ENCODE results near the gene AGBL4.

The AGBL4 gene

DNA sequence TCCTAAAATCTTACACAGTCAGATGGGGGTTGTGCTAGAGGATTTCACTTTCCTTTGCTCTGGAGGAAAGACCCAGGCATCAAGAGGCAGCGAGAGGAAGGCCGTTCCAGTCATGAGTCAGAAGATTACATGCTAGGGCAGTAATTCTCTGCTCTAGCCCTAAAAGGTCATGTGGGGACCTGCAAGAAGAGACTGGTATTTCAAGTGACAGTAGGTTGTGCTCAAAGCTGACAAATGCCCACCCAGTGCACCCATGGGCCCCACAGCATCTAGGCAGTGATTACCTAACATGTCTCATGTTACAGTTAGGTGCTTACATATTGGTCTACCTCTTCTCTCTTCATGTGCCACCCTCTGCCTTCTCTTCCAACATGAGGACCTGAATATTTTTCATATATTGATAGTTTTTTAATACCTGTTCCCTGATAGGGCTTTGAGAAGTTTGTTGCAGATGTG is 1147.4 kb downstream of the AGBL4 start:
- DNase-seq = no peak

DNA sequence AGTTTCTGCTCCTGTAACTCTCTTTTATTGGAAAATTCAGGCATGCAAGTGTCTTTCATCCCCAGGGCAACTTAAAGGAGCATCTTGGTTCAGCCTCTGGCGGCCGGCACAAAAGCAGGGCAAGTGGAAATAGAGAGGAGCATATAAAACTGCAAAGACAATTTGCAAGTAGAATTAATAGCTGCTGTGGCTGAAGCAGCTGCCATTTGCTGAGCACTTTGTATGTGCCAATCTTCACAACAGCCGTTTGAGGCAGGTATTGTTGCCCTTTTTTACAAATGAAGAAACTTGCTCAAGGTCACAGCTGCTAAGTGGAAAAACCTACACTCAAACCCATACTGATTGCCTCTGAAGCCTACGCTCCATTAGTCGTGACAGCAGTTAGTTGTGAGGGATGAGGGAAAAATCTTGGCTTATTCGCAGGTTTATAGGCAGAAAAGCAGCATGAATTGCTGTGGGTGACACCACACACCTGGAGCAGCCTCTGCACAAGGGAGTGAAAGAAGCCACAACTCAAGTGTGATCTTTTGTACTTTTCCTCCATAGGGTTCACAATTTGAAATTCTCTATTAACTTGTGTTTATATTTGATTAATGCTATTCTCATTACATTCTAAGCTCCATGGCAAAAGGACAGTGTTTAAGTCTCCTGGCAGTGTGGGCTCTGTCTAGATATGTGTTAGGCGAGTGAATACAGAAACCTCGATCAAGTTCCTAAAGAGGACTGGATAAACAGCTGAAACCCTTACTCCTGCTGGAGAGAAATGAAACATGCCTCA is 1148.0 kb downstream of the AGBL4 start:
- DNase-seq = no peak

DNA sequence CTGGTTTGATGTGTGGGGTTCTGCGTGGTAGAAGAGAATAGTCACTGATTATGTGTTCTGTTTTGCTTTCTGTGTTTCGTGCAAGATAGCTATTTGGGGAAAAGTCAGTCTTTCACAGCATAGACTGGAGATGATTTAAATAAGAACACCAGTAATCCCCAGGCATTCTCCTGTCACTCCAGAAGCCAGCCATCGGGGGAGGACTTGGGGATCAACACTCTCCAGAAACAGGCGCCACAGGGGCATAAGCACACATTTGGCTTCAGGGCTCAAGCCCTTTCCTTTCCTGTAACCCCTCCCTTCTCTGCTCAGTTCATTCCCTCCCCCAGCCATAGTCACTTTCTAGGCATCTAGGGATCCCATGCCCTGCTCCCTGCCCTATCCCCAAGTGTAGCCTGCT is 1149.8 kb downstream of the AGBL4 start:
- DNase-seq = no peak

DNA sequence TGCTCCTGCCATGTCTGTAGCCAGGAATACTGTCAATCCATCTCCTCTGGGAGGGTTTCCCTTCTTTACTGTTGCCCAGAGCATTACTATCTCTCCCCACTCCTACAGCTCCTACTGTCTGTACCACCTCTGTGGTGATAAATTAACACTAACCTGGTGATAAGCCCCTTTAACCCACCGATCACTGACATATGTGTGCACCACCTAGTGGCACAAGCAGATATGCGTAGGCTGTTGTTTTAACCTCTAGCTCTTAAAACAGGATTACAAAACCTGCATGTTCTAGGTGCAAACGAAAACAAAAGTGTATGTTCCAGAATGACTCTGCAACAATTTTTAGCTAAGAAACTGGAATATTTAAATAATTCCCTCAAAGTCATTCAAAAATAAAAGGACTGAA is 1153.2 kb downstream of the AGBL4 start:
- DNase-seq = no peak

DNA sequence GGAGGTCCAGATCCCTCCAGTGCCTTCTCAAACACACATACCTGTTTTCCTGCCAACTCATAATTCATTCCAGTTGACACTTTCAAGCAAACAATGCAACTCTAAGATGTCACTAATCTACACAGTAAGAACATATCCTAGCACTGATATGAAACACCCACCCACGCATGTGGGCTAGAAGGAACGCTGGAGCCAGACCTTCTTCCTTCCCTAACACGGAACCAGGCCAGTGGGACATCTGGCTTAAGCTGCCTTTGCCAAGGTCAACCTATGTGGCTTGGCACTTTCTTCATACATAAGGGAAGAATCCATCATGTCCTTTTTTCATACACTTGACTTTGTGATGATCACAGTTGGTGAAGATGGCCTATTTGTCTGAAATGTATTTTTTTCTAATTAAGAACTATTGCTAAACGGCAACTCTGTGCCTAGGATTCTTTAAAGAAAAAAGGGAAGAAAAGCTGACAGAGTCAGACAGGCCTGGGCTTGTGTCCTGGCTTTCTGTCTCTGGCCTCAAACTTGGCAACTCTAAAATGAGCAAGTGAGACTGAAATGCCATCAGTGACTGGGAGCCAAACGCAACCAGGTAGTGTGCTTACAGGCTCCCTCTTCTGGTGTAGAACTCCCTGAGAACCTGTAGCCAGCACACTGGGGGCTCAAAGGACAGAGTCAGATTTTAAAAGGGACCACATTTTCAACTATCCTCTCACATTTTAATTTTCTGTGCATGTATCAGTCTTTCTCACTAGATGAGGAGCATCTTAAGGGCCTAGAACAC is 1154.4 kb downstream of the AGBL4 start:
- DNase-seq = no peak

DNA sequence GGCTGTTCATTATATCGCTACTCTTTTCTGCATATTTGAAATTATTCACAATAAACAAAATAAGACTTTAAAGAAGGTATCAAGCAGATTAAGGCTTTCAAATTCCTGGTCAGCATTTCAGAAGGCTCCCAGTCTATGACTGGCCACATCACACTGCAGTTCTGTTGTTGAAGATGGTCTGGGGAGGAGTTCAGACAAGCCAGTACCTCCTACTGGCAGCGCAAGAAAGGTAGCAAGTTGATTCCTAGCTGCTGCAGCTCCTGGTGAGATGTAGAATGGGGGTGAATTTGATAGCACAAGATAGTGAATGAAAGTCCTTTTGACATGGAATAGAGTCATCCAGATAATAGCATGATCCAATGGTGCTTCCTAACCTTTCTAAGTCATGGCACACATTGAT is 1158.8 kb downstream of the AGBL4 start:
- DNase-seq = no peak

DNA sequence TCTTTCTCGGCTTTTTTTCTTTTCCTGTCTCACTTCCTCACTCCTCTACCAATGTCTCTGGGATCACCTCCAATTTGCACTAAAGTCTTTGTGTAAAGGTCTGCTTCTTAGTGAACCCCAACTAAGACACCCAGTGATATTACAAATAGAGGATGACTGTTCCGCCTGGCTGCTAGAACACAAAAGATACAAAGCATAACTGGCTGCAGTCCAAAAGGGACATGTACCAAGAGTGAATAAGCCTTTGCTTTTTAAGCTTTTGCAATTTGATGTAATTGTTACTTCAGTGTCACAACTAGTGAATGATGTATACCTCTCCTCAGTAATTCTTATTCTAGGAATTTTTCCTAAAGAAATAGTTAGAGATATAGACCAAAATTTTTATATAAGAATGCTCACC is 1164.3 kb downstream of the AGBL4 start:
- no peak for DNase-seq

DNA sequence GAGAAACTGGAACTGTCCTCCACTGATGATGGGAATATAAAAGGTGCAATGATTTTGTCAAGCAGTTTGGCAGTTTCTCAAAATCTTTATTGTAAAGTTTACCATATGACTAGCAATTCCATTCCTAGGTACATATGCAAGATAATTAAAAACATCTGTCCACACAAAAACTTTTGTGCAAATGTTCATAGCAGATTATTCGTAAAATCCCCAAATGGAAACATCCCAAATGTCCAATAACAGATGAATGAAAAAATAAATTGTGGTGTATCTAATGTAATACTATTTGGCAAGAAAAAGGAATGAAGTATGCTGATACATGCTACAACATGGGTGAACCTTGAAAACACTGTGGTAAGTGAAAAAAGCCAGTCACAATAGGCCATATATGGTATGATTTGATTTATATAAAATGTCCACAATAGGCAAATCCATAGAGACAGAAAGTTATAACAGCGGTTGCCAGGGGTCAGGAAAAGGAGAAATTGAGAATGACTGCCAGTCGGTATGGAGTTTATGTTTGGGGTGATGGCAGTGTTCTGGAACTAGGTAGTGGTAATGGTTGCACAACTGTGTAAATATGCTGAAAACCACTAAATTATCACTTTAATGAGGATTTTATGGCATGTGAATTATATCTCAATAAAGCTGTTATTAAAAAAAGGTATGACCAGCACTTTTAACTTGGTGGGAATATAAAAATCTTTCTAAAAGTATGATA is 1165.4 kb downstream of the AGBL4 start:
- DNase-seq = no peak

DNA sequence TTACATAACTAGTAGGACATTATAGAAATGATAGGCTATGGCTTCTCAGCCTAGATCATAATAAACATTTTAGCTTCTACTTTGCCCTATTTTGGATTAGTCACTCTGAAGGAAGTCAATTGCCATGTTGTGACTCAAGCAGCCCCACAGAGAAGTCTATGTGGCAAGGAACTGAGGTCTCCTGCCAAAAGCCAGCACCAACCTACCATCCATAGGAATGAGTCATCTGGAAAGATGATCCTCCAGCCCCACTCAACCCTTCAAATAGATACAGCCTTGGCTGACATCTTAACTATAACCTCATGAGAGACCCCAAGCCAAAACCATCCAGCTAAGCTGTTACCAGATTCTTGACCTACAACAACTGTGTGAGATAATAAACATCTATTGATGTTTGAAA is 1170.7 kb downstream of the AGBL4 start:
- DNase-seq = no peak

DNA sequence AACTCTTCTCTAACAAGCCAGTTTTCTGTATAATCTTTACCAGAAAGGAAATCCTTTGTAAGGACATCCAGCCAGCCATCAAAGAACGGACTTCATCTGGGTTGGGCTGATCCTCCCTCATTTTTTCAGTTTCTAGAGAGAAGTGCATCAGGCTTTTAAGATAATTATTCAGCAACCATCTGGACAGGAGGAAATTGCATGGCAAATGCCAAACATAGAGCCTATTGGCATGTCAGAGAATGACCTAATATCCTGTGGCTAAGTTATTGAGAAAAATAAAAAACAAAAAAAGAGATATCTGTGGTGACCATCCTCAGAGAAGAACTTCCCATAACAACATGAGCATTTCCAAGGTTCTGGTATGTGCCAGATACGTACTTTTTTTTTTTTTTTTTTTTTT is 1172.1 kb downstream of the AGBL4 start:
- DNase-seq = no peak

DNA sequence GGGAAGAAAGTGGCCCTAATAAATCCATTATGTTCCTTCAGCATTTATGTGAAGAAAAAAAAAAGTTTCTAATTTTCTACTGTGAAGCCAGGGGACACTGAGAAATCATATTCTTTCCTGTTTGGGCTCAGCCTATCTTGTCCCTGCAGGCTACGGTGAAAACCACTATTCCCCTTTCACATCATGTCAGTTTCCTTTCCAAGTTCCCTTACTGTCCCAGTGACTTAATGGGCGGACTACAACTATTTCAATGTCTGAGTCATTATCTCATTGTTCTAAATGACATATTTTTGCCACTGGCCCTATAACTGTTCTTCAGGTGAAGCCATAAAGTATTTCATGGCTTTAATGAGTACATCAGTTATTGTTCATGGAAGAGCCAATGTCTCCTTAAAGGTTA is 1175.7 kb downstream of the AGBL4 start:
- DNase-seq = no peak

DNA sequence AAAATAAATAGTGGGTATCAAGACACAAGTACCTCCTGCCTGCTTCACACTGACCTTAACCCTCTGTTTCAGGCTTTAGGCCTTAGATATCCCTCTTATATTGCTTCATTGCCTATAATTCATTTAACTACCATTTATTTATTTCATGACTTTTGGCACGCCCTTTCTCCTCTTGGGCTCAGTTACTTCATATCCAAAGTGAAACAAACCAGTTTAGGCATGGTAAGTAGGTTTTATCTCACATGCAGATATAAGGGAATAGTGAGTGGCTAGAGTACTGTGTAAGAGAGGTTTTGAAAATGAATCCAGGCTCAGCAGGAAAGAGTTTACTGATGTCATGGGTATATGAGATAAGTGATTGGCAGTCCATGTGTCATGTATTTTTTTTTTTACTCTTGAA is 1177.3 kb downstream of the AGBL4 start:
- DNase-seq = no peak

DNA sequence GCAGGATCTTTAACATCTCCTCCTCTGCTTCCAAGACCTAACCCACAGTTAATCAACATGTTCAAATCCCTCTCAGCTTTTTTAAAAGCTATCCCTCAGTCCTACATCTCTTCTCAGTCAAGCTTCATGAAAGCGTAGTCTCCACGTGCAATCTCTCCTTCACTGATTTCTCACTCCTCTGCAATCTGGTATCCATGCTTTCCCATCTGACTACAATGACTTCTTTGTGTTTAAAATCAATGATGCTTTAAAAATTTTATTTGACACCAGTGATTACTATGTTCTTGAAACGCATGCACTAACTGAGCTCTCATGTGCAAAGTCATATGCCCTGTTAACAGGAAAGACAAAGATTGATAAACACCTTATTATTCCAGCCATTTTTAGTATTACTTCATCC is 1179.6 kb downstream of the AGBL4 start:
- DNase-seq = no peak

DNA sequence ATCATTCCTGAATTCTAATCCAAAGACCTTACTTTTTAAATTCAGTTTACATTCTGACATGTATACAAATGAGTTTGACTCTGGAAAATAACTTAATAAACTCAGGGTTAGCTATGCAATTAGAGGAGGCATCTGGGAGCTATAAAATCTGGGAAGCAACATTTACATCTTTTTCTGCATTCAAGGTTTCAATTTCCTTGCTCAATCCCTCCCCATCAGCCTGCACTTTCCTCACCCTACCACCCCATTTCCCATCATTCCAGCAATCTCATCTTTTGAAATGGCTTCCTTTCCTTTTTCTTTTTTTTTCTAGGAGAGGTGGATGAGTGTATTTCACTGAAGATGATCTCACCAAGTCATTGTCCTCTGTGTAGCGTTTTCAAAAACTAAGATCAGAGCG is 1181.8 kb downstream of the AGBL4 start:
- no peak for DNase-seq

DNA sequence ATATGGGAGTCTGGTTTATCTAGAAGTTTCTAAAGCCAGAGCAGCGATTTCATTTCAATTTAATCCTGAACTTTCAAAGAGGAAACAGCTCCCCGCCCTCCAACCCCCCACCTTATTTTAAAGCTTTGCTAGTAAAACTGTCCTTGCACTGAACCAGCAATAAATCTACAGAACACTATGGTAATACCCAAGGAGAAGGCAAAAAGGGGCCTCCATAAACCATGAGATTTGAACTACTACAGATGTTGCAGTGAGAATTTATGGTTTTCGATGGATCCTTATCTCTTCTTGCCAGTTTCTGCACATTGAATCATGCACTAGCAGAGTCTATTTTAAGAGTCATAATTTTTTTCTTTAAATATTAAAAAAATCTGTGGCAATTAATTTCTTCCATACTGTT is 1182.3 kb downstream of the AGBL4 start:
- DNase-seq = no peak

DNA sequence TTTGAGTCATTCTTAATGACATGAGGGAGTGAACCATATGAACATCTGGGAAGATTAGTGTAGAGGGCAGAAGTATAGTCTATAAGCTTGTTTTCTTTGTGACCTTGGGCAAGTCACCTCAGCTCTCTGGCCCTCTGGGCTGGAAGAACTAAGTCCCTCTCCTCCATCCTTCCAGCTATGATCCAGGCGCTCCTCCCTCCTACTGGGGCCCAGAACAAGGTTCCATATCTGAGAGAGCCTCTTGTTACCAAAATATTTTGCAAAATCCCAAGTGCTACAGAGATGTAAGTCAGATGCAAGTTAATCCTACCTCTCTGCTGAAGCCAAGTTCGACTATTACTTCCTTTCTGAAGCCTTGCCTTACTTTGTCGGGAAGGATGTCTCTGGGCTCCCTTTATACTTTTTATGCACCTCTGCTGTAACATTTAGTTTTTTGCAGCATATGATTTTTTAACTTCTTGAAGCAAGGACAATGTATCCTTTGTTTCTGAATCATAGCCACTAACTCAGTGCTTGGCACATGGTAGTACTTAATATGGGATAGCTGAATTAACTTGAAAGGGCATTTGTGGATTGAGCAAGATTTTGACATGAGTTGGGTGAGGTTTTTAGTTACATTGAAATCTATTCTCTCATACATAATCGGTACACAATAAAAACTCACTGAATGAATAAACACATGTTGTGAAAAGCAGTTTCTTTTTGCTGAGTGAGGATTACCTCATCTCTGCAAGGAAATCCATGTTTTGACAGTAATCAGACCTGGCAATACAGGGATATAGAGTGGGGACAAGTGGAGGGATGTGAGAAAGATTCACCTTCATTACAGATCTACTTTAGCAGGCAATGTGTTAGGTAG is 1192.4 kb downstream of the AGBL4 start:
- DNase-seq = no peak

DNA sequence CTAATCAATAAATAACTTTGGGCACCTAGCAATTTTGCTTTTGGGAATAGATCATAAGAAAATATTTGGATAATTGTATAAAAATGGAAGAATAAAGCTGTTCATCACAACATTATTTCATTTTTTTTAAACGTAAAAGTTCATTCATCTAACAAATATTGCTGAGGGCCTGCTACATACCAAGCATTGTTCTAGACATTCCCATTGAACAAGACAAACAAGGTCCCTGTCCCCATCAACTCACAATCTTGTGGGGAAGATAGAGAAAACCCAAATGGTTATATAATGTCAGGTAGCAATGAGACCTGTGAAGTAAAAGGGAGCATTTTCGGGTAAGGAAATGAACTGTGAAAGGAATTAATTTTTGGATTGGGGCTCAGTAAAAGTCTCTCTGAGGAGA is 1193.0 kb downstream of the AGBL4 start:
- no peak for DNase-seq

DNA sequence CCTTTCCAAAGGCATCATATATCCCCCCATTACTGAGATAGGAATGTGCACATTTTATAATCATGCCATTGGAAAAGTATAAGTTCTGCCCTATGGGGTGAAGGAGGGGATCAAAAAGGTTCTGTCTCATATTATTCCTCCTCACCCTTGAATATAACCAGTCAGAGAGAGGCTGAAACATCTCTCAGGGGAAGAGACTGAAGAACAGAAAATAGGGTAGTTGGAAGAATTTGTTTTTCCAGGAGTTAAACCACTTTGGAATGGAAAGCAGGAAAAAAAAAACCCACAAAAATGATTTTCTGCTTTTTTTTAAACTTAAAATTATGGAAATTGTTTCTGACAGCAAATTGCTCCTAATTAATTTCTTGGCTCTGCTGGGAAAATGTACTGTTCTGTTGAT is 1194.3 kb downstream of the AGBL4 start:
- no peak for DNase-seq

DNA sequence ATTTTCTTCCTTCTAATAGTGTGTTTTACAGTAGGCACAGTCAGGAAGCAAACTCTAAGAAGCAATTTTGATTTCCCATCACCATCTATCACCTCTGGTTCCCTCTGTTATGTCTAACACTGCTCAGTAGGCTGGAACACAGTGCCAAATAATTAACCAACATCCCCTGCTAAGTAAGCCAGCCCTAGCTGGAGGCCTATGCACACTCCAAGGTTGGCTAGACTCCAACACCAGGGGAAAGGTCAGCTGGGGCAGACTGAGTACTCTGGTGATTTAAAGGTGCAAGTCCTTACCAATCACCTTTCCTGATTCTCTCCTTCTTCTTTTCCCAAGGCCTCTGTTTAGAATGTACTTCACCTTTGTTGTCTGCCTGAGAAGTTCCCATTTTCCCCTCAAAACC is 1200.6 kb downstream of the AGBL4 start:
- DNase-seq = no peak

DNA sequence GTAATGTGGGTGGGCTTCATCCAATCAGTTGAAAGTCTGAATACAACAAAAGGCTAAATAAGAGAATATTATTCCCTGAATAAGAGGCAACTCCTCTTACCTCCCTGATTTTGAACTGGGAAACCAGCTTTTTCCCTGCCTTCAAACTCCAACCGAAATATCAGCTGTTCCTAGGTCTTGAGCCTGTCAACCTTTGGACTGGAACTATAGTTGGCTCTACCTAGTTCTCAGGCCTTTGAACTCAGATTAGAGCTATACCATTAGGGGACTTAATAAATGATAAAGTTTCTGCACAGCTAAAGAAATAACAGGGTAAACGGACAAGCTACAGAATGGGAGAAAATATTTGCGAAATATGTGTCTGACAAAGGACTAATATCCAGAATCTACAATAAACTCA is 1203.3 kb downstream of the AGBL4 start:
- DNase-seq = no peak

DNA sequence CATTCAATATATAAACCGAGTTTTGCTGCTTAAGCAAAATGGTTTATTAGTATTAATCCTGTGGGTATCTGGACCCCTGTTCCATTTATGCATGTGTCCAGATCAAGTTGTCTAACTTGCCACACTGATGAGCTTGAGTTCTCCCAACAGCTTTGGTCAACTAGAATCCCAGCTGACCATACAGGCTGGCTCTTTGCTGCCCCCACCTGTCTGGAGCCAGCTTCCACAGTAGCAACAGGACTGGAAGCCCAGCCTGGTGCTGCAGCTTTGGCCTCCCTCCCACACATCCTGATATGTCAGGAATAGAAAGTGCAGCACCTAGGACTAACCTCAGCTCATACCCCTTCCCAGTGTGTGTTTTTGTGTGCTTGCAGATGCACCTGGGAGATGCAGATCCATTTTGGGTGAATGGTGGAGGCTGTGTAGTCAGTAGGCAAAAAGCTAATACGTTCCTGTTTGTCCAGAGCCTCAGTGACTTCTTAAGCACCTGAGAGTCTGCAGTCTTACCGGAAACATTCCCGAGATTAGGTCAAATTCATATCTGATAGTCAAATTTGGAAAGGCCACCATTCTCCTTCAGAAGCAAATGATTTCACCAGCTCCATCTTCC is 1206.1 kb downstream of the AGBL4 start:
- peak; percentile 30 for DNase-seq

DNA sequence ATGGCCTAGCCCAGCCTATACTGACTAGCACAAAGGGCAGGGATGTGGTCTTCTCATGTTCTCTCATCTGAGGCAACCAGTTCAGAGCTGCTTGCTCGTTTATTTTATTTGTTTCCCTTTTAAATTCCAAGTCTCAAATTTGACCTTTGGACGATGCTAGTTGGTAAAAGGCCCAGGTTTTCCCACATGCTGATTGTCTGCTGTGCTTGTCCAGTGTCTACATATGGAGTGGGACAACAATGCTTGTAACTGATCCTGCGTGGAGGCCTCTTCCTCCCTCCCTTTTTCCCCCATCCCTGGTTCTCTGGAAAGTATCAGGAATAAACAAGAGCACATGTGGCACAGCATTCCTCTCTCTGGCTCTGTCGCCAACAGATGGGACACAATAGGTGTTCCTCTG is 1213.0 kb downstream of the AGBL4 start:
- no peak for DNase-seq

Measured in stimulated activated CD4-positive, alpha-beta T cell treated with anti-CD3 and anti-CD28 coated beads, Interleukin-1b, Interleukin-23, amount 100 ng/mL, for 48 hours (primary cell).